MCF 10A (cell line): ENCODE measurements around the gene TNNI3K. TPM values are rescaled to one million over a fixed set of nuclear protein-coding genes. Genes with fewer than 3 reads are reported as not detected.

Experiments used
- BruUV-seq: library from RNA; stranded (reverse); fragments of 400-500 nt; replicated peaks from 2 replicates; lab custom pipeline; 2021; lab: Mats Ljungman, UMichigan
- CTCF ChIA-PET: fragments of 300-600 bp; sonication (Branson Sonifier 250); formaldehyde crosslinking; extraction: SDS; loops from one replicate; lab custom pipeline; 2021; ENCODE audit warnings: antibody characterized with exemption, inconsistent platforms; lab: Yijun Ruan, JAX
- POLR2A ChIA-PET: fragments of 300-600, 350-650 bp; sonication (Branson Sonifier 250); formaldehyde crosslinking; extraction: SDS; loops from one replicate; lab custom pipeline; 2020; ENCODE audit warnings: antibody characterized with exemption, inconsistent platforms; lab: Yijun Ruan, JAX
- DNase-seq: peaks from one replicate; pipeline ENCODE4 v3.0.0-alpha.2; 2018; ENCODE audit not compliant: unreplicated experiment
- H3K27ac Mint-ChIP-seq: one replicate; pipeline ENCODE4 v1.8.0; 2022; ENCODE audit warnings: mild to moderate bottlenecking, low read depth, mixed read lengths; ENCODE audit not compliant: unreplicated experiment
- H3K27me3 Mint-ChIP-seq: one replicate; pipeline ENCODE4 v1.8.0; 2022; ENCODE audit warnings: mixed read lengths; ENCODE audit not compliant: insufficient read depth, unreplicated experiment
- H3K36me3 Mint-ChIP-seq: one replicate; pipeline ENCODE4 v1.8.0; 2022; ENCODE audit warnings: mild to moderate bottlenecking, moderate library complexity, mixed read lengths; ENCODE audit not compliant: insufficient read depth, unreplicated experiment
- H3K4me1 Mint-ChIP-seq: one replicate; pipeline ENCODE4 v1.8.0; 2022; ENCODE audit warnings: mixed read lengths; ENCODE audit not compliant: insufficient read depth, unreplicated experiment
- H3K4me3 Mint-ChIP-seq: one replicate; pipeline ENCODE4 v1.8.0; 2022; ENCODE audit warnings: mild to moderate bottlenecking, moderate library complexity, mixed read lengths; ENCODE audit not compliant: unreplicated experiment
- H3K9me3 Mint-ChIP-seq: one replicate; pipeline ENCODE4 v1.8.0; 2022; ENCODE audit warnings: mixed read lengths; ENCODE audit not compliant: unreplicated experiment
- CTCF ChIP-seq: fragments of 200-600 bp; IDR thresholded peaks from one replicate; pipeline ENCODE4 v1.8.0; 2022; ENCODE audit warnings: antibody characterized with exemption, mild to moderate bottlenecking; ENCODE audit not compliant: unreplicated experiment
- intact Hi-C: fragments of 100-400 bp; cut with micrococcal nuclease; formaldehyde crosslinking; loops from 2 replicates; pipeline ENCODE4 v1.14.1; 2022
- total RNA-seq: library from RNA; stranded (reverse); gene quantifications from 2 replicates; pipeline ENCODE4 v1.2.3, GENCODE V29; 2022

TNNI3K gene
- total RNA-seq, 1 experiment from 2014 or later = not detected

GRCh38 chr1:74522148-74522547 is 287.0 kb downstream of the TNNI3K start:
- ChIA-PET CTCF (interaction anchor here (0.7 kb wide), 2 partner anchors 14 to 15 kb away, joined by 3 to 5 read pairs; no protein-coding TSS in a partner anchor), POLR2A (no interaction called here)
- DNase-seq = no peak
- H3K4me3 Mint-ChIP-seq = no peak overlapping the region
- no TSS peak for BruUV-seq
- no peak overlapping the region for H3K27ac Mint-ChIP-seq
- H3K4me1 Mint-ChIP-seq = no peaks in the 10 kb centered on the region
- H3K9me3 Mint-ChIP-seq = no peaks in the 10 kb centered on the region
- H3K36me3 Mint-ChIP-seq = no peaks in the 10 kb centered on the region
- intact Hi-C loops = no loop called here
- no peak for TF ChIP-seq CTCF
- H3K27me3 Mint-ChIP-seq = no peaks in the 10 kb centered on the region

GRCh38 chr1:74523873-74524480 is 288.8 kb downstream of the TNNI3K start:
- no peak for DNase-seq
- H3K36me3 Mint-ChIP-seq = no peaks in the 10 kb centered on the region
- no peak overlapping the region for H3K27ac Mint-ChIP-seq
- no TSS peak for BruUV-seq
- H3K4me1 Mint-ChIP-seq = no peaks in the 10 kb centered on the region
- H3K9me3 Mint-ChIP-seq = no peaks in the 10 kb centered on the region
- ChIA-PET CTCF (no interaction called here), POLR2A (no interaction called here)
- intact Hi-C loops = no loop called here
- no peak for TF ChIP-seq CTCF
- H3K27me3 Mint-ChIP-seq = no peaks in the 10 kb centered on the region
- H3K4me3 Mint-ChIP-seq = no peak overlapping the region

- Mint-ChIP-seq H3K36me3 (no peaks in the 10 kb centered on the region), H3K27me3 (no peaks in the 10 kb centered on the region), H3K9me3 (no peaks in the 10 kb centered on the region), H3K4me1 (no peaks in the 10 kb centered on the region), H3K4me3 (no peak overlapping the region), H3K27ac (no peak overlapping the region)
- BruUV-seq = no TSS peak
- POLR2A ChIA-PET = no interaction called here
- no peak for TF ChIP-seq CTCF
- CTCF ChIA-PET = interaction anchor here (0.6 to 0.8 kb wide), 2 partner anchors 163 to 704 kb away, joined by 3 read pairs; no protein-coding TSS in a partner anchor
- intact Hi-C loops = no loop called here
- DNase-seq = no peak
Observed at GRCh38 chr1:74526708-74527107, 291.5 kb downstream of the TNNI3K start.

GRCh38 chr1:74528123-74528522 is 292.9 kb downstream of the TNNI3K start:
- no peak overlapping the region for H3K4me3 Mint-ChIP-seq
- H3K27ac Mint-ChIP-seq = no peak overlapping the region
- H3K4me1 Mint-ChIP-seq = no peaks in the 10 kb centered on the region
- CTCF ChIA-PET = no interaction called here
- no peak for DNase-seq
- no peaks in the 10 kb centered on the region for H3K9me3 Mint-ChIP-seq
- no peaks in the 10 kb centered on the region for H3K27me3 Mint-ChIP-seq
- POLR2A ChIA-PET = no interaction called here
- BruUV-seq = no TSS peak
- no peak for TF ChIP-seq CTCF
- intact Hi-C loops = no loop called here
- H3K36me3 Mint-ChIP-seq = no peaks in the 10 kb centered on the region
